ENCODE data around the gene C10orf143. TPM values are rescaled to one million over a fixed set of nuclear protein-coding genes. Genes with fewer than 3 reads are reported as not detected.
"Not testable (repeated sequence)": the region's sequence is repeated elsewhere in the genome, so short reads cannot be mapped to it uniquely, and the experiment has no call there.

The C10orf143 gene
- total RNA-seq, 2 experiments from 2014 or later: 3.3 to 3.5 TPM

DNA sequence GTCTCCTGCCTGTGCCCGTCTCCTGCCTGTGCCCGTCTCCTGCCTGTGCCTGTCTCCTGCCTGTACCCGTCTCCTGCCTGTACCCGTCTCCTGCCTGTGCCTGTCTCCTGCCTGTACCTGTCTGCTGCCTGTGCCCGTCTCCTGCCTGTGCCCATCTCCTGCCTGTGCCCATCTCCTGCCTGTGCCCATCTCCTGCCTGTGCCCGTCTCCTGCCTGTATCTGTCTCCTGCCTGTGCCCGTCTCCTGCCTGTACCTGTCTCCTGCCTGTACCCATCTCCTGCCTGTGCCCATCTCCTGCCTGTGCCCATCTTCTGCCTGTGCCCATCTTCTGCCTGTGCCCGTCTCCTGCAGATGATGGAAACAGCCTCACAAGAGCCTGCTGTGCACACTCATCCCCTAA is 86.3 kb downstream of the C10orf143 start:
- H3K4me3 Mint-ChIP-seq; H3K36me3 Mint-ChIP-seq (ENCODE audit: low read depth); H3K27ac Mint-ChIP-seq; H3K27me3 Mint-ChIP-seq (ENCODE audit: low read depth); DNase-seq; CTCF ChIA-PET; H3K9me3 Mint-ChIP-seq; H3K4me1 Mint-ChIP-seq (ENCODE audit: low read depth): not testable (repeated sequence)
- intact Hi-C loops (cut with micrococcal nuclease): loop anchor here (10.0 kb wide), 1 partner anchor 1520 kb away; no protein-coding TSS in a partner anchor

DNA sequence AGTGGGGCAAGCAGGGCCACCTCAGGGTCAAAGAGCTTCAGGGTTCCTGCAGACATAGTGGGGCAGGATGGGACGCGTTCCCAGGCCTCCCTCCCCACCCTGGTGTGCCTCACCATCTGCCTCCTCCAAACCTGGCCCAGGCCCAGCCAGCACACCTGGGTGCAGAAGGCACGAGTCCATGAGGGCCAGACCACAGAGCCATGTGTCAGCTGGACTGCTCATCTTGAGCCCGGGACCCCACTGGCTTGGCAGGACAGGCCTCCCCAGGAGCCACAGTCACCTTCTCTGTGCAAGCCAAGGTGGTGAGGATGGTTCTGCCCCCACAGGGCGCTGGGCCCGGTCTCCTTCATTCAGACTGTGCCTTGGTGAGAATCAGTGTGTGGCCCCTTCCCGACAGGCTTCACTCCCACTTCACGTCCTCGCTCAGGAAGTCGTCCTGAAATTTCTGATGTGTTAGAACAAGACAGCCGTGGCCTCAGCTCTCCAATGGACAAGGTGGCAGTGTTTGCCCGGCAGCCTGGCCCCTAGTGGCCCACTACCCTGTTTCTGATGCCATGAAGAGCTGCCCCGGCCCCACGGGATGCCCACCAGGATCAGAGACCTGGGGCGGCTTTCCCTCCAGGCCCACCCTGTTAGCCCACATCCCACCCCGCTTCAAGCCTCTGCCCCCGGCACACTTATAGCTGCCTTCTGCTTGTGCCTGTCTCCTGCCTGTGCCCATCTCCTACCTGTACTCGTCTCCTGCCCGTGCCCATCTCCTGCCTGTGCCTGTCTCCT is 87.0 kb downstream of the C10orf143 start:
- CTCF ChIA-PET: no interaction called here
- no peaks in the 10 kb centered on the region for H3K4me1 Mint-ChIP-seq (ENCODE audit: low read depth)

DNA sequence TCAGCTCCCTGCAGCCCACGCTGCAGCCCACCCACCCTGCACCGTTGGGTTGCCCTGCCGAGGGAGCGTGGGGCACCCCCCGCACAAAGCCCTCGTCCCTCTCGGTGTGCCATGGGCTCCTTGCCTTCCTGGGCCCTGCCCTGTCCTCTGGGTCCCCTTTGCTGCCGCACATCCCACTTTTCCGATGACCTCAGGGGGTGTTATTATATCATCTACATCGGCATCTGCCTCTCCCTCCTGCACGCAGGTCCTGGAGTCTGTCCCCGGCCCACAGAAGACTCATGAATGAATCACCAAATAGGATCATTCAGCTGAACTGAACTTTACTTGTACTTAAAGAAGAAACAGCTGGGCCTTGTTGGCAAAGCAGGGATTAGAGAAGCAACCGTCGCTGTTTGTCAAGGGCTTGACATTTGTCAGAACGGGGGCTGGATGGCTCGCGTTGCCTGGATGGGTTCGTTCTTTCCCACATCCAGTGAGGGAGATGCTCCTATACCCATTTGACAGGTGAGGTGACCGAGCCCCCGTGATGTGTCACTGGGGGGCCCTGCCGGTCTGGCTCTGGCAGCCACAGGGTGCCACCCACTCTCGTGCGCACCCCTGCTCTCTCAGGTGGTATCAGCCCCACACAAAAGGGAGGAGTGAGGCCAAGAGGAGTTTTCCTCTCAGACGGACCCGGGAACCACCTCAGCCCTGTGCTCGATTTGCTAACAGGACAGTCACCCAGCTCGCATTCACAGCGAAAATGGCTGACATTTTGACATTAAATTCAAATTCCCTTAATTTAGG is 87.9 kb downstream of the C10orf143 start:
- Mint-ChIP-seq H3K9me3 (no peaks in the 10 kb centered on the region), H3K4me3 (no peak overlapping the region), H3K27ac (no peak overlapping the region), H3K36me3 (ENCODE audit: low read depth) (no peaks in the 10 kb centered on the region), H3K4me1 (ENCODE audit: low read depth) (no peaks in the 10 kb centered on the region), H3K27me3 (ENCODE audit: low read depth) (no peaks in the 10 kb centered on the region)
- DNase-seq: no peak
- intact Hi-C loops (cut with micrococcal nuclease): loop anchor here (10.0 kb wide), 1 partner anchor 1522 kb away; no protein-coding TSS in a partner anchor
- CTCF ChIA-PET: no interaction called here

More for the DNA sequence above, 87.0 kb downstream of the C10orf143 start:
- no peak overlapping the region for H3K4me3 Mint-ChIP-seq
- intact Hi-C loops (cut with micrococcal nuclease): loop anchor here (10.0 kb wide), 1 partner anchor 1521 kb away; no protein-coding TSS in a partner anchor
- H3K9me3 Mint-ChIP-seq: no peaks in the 10 kb centered on the region
- H3K27me3 Mint-ChIP-seq (ENCODE audit: low read depth): no peaks in the 10 kb centered on the region
- DNase-seq: no peak
- H3K27ac Mint-ChIP-seq: no peak overlapping the region
- no peaks in the 10 kb centered on the region for H3K36me3 Mint-ChIP-seq (ENCODE audit: low read depth)

DNA sequence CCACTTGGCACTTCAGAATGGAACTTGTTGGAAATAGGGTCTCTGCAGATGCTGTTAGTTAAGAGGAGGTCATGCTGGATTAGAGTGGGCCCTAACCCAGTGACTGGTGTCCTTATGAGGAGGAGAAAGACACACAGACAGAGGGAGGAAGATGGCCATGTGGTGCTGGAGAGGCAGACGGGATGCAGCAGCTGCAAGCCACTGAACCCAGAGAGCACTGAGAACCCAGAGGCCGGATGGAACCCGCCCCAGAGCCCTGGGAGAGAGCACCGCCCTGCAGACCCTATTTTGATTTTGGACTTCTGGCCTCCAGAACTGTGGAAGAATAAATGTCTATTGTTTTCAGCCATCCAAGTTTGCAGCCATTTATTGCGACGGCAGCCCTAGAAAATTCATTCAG is 88.5 kb downstream of the C10orf143 start:
- Mint-ChIP-seq H3K27ac (no peak overlapping the region), H3K9me3 (no peaks in the 10 kb centered on the region), H3K4me3 (no peak overlapping the region), H3K27me3 (ENCODE audit: low read depth) (no peaks in the 10 kb centered on the region), H3K4me1 (ENCODE audit: low read depth) (no peaks in the 10 kb centered on the region), H3K36me3 (ENCODE audit: low read depth) (no peaks in the 10 kb centered on the region)
- intact Hi-C loops (cut with micrococcal nuclease): loop anchor here (10.0 kb wide), 1 partner anchor 1523 kb away; no protein-coding TSS in a partner anchor
- DNase-seq: no peak
- CTCF ChIA-PET: no interaction called here

DNA sequence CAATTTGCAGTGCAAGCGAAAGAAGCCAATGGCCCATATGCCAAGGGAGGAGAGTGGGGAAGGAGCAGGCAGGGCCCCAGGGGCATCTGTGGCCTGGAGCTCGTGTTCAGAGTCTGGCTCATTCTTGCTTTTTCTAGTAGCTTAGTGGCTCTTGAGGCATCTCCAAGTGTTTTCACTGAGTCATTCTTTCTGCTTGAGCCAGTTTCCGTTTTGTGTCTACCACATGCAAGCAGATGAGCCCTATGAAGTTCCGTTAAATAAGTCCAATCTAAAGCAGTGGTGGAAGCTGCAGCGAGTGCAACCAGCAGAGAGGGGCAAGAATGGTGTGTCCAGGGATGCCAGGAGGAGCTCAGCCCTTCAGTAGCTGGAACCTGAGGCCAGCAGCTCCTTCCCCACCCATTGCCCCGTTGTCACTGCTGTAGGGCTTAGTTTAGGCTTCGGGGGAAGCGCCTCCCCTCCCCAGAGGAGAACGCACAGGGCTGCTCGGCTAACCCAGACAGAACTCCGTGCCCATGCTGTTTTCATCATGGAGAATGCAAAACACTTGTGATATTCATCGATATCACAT is 89.2 kb downstream of the C10orf143 start:
- Mint-ChIP-seq H3K9me3 (no peaks in the 10 kb centered on the region), H3K4me3 (no peak overlapping the region), H3K27me3 (ENCODE audit: low read depth) (no peaks in the 10 kb centered on the region), H3K27ac (no peak overlapping the region), H3K36me3 (ENCODE audit: low read depth) (no peaks in the 10 kb centered on the region), H3K4me1 (ENCODE audit: low read depth) (no peaks in the 10 kb centered on the region)
- intact Hi-C loops (cut with micrococcal nuclease): loop anchor here (10.0 kb wide), 1 partner anchor 1523 kb away; no protein-coding TSS in a partner anchor
- DNase-seq: no peak
- CTCF ChIA-PET: no interaction called here

DNA sequence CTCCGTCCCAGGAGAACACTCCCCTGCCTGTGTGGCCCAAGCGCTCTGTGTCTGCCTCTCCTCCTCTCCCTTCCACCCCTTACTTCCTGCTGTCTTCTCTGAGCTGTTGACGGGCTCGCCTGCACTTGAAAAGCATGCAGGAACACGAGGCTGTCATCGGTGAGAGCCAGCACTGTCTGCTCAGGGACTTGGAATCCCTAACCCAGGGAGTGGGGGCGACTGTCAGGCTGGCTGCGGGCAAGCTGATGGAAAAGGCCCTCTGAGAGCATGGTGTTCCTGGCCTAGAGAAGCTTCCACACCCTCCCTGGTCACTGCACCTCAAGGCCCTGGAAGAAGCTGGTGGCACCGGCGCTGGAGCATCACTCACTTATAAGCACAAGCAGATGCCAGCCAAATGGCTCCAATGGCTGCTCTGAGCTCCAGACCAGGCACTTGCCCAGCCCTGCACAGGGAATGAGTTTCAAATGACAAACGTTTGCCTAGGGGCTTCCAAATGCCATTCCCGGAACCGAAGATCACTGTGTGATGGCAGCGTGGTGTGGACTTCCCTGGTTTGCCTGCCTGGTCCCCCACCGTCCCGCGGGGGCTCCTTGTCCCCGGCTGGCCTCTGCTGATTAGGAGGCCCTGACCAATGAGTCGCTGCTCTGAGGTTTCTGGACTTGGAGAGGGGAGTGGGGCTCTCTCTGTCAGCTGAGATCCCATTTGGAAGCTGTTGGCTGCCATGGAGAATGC is 89.8 kb downstream of the C10orf143 start:
- intact Hi-C loops (cut with micrococcal nuclease): loop anchor here (10.0 kb wide), 1 partner anchor 1524 kb away; no protein-coding TSS in a partner anchor
- Mint-ChIP-seq H3K36me3 (ENCODE audit: low read depth) (no peaks in the 10 kb centered on the region), H3K27ac (no peak overlapping the region), H3K27me3 (ENCODE audit: low read depth) (no peaks in the 10 kb centered on the region), H3K9me3 (no peaks in the 10 kb centered on the region), H3K4me3 (no peak overlapping the region), H3K4me1 (ENCODE audit: low read depth) (no peaks in the 10 kb centered on the region)
- CTCF ChIA-PET: no interaction called here
- no peak for DNase-seq

DNA sequence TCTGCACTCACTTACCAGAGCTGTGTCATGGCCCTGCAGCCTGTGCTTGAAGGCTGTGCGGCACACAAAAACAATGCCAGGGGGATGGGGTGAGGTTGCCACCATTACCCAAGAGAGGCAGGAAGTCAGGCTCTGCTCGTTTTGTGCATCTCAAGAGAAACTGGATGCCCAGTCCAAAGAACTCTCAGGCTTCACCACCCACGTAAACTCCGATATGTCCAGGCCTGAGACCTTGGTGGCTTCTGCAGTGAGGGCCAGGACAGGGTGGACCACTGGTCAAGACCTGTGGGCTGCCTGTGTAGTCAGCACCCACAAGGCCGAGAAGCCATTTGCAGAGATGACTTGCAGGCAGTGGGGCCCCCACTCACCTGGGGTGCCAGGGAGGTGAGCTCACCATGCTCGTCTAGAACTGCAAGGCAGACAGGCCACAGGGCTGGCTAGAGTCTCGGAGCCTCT is 91.9 kb downstream of the C10orf143 start:
- Mint-ChIP-seq H3K4me3 (no peak overlapping the region), H3K9me3 (no peaks in the 10 kb centered on the region), H3K36me3 (ENCODE audit: low read depth) (no peaks in the 10 kb centered on the region), H3K27ac (no peak overlapping the region), H3K27me3 (ENCODE audit: low read depth) (no peaks in the 10 kb centered on the region), H3K4me1 (ENCODE audit: low read depth) (no peaks in the 10 kb centered on the region)
- no peak for DNase-seq
- intact Hi-C loops (cut with micrococcal nuclease): no loop called here
- CTCF ChIA-PET: no interaction called here

DNA sequence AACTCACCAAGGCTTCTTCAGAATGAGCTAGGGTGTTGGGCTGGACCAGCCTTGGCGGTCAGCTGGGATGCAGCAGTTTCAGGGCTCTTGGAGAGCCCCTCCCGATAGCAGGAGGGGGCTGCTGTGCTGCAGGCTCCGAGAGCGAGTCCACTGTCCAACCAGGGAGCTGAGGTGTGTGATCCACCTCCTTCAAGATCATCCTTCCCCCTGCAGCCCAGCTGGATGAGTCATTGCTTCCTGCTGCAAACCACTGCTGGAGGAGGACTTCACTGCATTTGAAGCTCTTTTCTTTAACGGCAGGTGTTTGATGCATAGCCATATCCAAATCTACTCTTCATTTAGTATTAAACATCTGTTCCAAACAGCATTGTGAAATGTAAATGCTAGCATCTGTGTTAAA is 92.4 kb downstream of the C10orf143 start:
- H3K36me3 Mint-ChIP-seq (ENCODE audit: low read depth): no peaks in the 10 kb centered on the region
- no peak overlapping the region for H3K4me3 Mint-ChIP-seq
- no peaks in the 10 kb centered on the region for H3K27me3 Mint-ChIP-seq (ENCODE audit: low read depth)
- DNase-seq: peak; percentile 28
- no peaks in the 10 kb centered on the region for H3K4me1 Mint-ChIP-seq (ENCODE audit: low read depth)
- intact Hi-C loops (cut with micrococcal nuclease): no loop called here
- H3K9me3 Mint-ChIP-seq: no peaks in the 10 kb centered on the region
- H3K27ac Mint-ChIP-seq: no peak overlapping the region
- CTCF ChIA-PET: no interaction called here

DNA sequence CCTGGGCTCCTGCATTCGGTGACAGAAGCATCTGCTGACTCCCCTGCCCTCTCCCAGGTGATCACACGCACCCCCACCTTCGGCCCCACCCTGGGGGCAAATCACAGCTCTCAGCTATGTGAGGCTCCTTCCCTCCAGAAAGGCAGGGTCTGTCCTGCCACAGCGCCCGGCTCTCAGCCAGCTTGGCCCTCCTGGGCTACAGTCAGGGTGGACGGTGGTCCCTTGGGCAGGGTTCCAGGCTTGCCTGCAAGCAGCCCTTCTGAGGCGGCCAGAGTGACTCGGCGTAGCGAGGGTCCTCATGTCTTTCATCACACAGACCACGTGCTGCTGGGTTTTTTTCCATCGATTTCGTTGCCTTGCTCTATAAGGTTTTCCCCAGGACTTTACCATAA is 93.0 kb downstream of the C10orf143 start:
- no peaks in the 10 kb centered on the region for H3K9me3 Mint-ChIP-seq
- CTCF ChIA-PET: no interaction called here
- H3K36me3 Mint-ChIP-seq (ENCODE audit: low read depth): no peaks in the 10 kb centered on the region
- no peak overlapping the region for H3K4me3 Mint-ChIP-seq
- intact Hi-C loops (cut with micrococcal nuclease): no loop called here
- H3K27me3 Mint-ChIP-seq (ENCODE audit: low read depth): no peaks in the 10 kb centered on the region
- H3K4me1 Mint-ChIP-seq (ENCODE audit: low read depth): no peaks in the 10 kb centered on the region
- H3K27ac Mint-ChIP-seq: no peak overlapping the region
- no peak for DNase-seq

DNA sequence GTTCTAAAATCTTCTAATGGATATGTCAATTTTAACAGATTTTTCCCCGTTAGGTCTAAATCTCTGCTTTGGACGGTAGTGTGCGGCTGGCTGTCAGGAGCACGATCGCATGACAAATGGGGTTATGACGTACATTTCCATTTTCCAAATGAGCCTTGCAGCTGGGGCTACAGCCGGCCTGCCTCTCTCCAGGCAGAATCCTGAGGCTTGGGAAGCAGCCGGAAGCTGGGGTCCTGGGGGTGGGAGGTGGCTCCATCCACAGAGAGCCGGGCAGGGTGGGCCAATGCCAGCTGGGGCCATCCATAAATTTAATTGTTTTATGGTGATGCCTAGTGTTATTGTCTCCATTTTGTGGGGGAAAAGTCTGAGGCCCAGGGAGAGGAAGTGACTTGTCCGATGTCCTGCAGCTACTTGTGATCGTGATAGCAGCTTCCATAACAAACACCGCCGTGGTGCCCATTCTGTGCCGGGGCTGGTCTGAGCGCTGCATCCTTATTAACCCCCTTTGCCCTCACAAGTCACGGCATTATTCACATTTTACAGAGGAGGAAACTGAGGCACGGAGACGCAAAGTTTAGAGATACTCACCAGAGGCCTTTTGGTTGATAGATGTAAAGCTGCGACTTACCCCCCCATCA is 93.5 kb downstream of the C10orf143 start:
- H3K4me3 Mint-ChIP-seq: no peak overlapping the region
- DNase-seq: no peak
- CTCF ChIA-PET: no interaction called here
- no peaks in the 10 kb centered on the region for H3K27me3 Mint-ChIP-seq (ENCODE audit: low read depth)
- H3K36me3 Mint-ChIP-seq (ENCODE audit: low read depth): no peaks in the 10 kb centered on the region
- no peaks in the 10 kb centered on the region for H3K4me1 Mint-ChIP-seq (ENCODE audit: low read depth)
- intact Hi-C loops (cut with micrococcal nuclease): no loop called here
- H3K27ac Mint-ChIP-seq: no peak overlapping the region
- no peaks in the 10 kb centered on the region for H3K9me3 Mint-ChIP-seq

DNA sequence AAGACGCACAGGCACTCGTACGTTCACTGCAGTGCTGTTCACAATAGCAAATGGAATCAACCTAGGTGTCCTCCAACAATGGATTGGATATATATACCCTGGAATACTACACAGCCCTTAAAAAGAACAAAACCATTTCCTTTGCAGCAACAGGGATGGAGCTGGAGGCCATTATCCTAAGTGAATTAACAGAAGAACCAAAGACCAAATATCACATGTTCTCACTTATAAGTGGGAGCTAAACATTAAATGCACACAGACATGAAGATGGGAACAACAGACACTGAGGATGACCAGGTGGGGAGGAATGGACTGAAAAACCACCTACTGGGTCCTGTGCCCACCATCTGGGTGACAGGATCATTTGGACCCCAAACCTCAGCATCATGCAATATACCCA is 94.5 kb downstream of the C10orf143 start:
- Mint-ChIP-seq H3K4me3 (no peak overlapping the region), H3K4me1 (ENCODE audit: low read depth) (no peaks in the 10 kb centered on the region), H3K27ac (no peak overlapping the region), H3K27me3 (ENCODE audit: low read depth) (peaks cover 3% of the 10 kb centered on the region), H3K36me3 (ENCODE audit: low read depth) (no peaks in the 10 kb centered on the region), H3K9me3 (no peaks in the 10 kb centered on the region)
- CTCF ChIA-PET: interaction anchor here (0.5 kb wide), 1 partner anchor 428 kb away, joined by 3 read pairs; no protein-coding TSS in a partner anchor
- no peak for DNase-seq
- intact Hi-C loops (cut with micrococcal nuclease): no loop called here
